Motor neuron (in vitro differentiated cells): ENCODE measurements around the gene ALX4. TPM values are rescaled to one million over a fixed set of nuclear protein-coding genes. Genes with fewer than 3 reads are reported as not detected.

Experiments used
- ATAC-seq, 8 experiments: fragments of 200-7000 bp; cut with Tn5 transposase; replicated peaks in 6 of 8; 2 replicates each; pipeline ENCODE4 v1.8.0; 2021; ENCODE audit warnings: mild to moderate bottlenecking in 8 of 8, moderate library complexity in 8 of 8
- H3K27ac ChIP-seq, 2 donors: fragments of 250-450 bp; sonication (Bioruptor Pico); 2 replicates each; pipeline ENCODE4 v1.9.0; 2021; ENCODE audit warnings: antibody characterized with exemption in 2 of 2, mild to moderate bottlenecking in 2 of 2, moderate library complexity in 1 of 2
- H3K4me1 ChIP-seq, 2 donors: fragments of 250-450 bp; sonication (Bioruptor Pico); replicated peaks in 1 of 2; 2 replicates each; pipeline ENCODE4 v1.6.1; 2021; ENCODE audit warnings: antibody characterized with exemption in 2 of 2, mild to moderate bottlenecking in 2 of 2, moderate library complexity in 1 of 2
- H3K4me3 ChIP-seq, 5 donors: fragments of 250-450 bp; sonication (Bioruptor Pico); 2 replicates each; pipeline ENCODE4 v1.9.0; 2021; ENCODE audit warnings: antibody characterized with exemption in 5 of 5, mild to moderate bottlenecking in 5 of 5, moderate library complexity in 4 of 5
- WGBS, 10 experiments: fragments of 450-650 bp; shearing (Covaris generic); methylation state at CpG; one replicate each; pipeline ENCODE4 v1.0.0; 2022; 5-methylcytosine and 5-hydroxymethylcytosine counted together
- in situ Hi-C, 9 experiments: fragments of 400-800 bp; cut with MboI; loops; one replicate each; pipeline ENCODE4 v1.15.0; 2021; ENCODE audit warnings: low sequenced_read_pairs in 9 of 9, low pct_unique_long_range_greater_than_20kb in 2 of 9; ENCODE audit not compliant: unreplicated experiment in 9 of 9
- total RNA-seq, 8 experiments: library from RNA; unstranded; fragments of 300-600 nt; gene quantifications; 2 replicates each; pipeline versions ENCODE4 v1.2.3 to v1.2.4, GENCODE V29; 2022

ALX4 gene
- total RNA-seq, 8 experiments from 2014 or later: 0.08 to 4.2 (median 0.31) TPM

GRCh38 chr11:44229098-44229497 is 80.8 kb downstream of the ALX4 start:
- peak in 1 of 8 experiments; percentile 19 for ATAC-seq
- H3K4me3 ChIP-seq: no peak overlapping the region
- no peak overlapping the region for H3K27ac ChIP-seq
- no peaks in the 10 kb centered on the region for H3K4me1 ChIP-seq
- 82 to 100% (median 100%) methylated on average over 1 to 4 of the region's 4 CpGs; no CpG with 5 or more reads in 5 of the 10 experiments for whole genome bisulfite sequencing, 10 experiments
- in situ Hi-C loops: no loop called here

GRCh38 chr11:44228379-44228778 is 81.6 kb downstream of the ALX4 start:
- Histone ChIP-seq H3K4me1 (no peaks in the 10 kb centered on the region), H3K4me3 (no peak overlapping the region), H3K27ac (no peak overlapping the region)
- WGBS, 10 experiments: 78 to 100% (median 88%) methylated on average over 2 to 6 of the region's 6 CpGs; no CpG with 5 or more reads in 4 of the 10 experiments
- in situ Hi-C loops: no loop called here
- ATAC-seq: no peak

- Histone ChIP-seq H3K27ac (no peak overlapping the region), H3K4me1 (no peaks in the 10 kb centered on the region), H3K4me3 (no peak overlapping the region)
- peak in 1 of 8 experiments; percentile 67 for ATAC-seq
- in situ Hi-C loops: no loop called here
- 33 to 100% (median 76%) methylated on average over 1 to 4 of the region's 4 CpGs; no CpG with 5 or more reads in 3 of the 10 experiments for WGBS, 10 experiments
Measured at GRCh38 chr11:44226945-44227344, 83.0 kb downstream of the ALX4 start.

- no peaks in the 10 kb centered on the region for H3K4me1 ChIP-seq
- no peak overlapping the region for H3K27ac ChIP-seq
- ATAC-seq: peak in 1 of 8 experiments; percentile 84
- WGBS, 10 experiments: 0 to 80% (median 67%) methylated on average over 1 to 2 of the region's 2 CpGs; no CpG with 5 or more reads in 5 of the 10 experiments
- H3K4me3 ChIP-seq: no peak overlapping the region
- in situ Hi-C loops: no loop called here
Measured at GRCh38 chr11:44226490-44226889, 83.4 kb downstream of the ALX4 start.

GRCh38 chr11:44224867-44225501 is 85.0 kb downstream of the ALX4 start:
- H3K27ac ChIP-seq: no peak overlapping the region
- WGBS, 10 experiments: 75 to 100% (median 89%) methylated on average over 2 to 3 of the region's 3 CpGs; no CpG with 5 or more reads in 2 of the 10 experiments
- H3K4me1 ChIP-seq: no peaks in the 10 kb centered on the region
- no peak for ATAC-seq
- no peak overlapping the region for H3K4me3 ChIP-seq
- in situ Hi-C loops: no loop called here

GRCh38 chr11:44223238-44223637 is 86.7 kb downstream of the ALX4 start:
- H3K27ac ChIP-seq: no peak overlapping the region
- no peaks in the 10 kb centered on the region for H3K4me1 ChIP-seq
- no peak for ATAC-seq
- in situ Hi-C loops: no loop called here
- H3K4me3 ChIP-seq: no peak overlapping the region

GRCh38 chr11:44221992-44222391 is 87.9 kb downstream of the ALX4 start:
- 29 to 100% (median 100%) methylated on average over 1 to 2 of the region's 2 CpGs; no CpG with 5 or more reads in 4 of the 10 experiments for WGBS, 10 experiments
- in situ Hi-C loops: no loop called here
- no peak for ATAC-seq
- Histone ChIP-seq H3K4me1 (no peaks in the 10 kb centered on the region), H3K27ac (no peak overlapping the region), H3K4me3 (no peak overlapping the region)

- no peaks in the 10 kb centered on the region for H3K4me1 ChIP-seq
- 47 to 100% (median 78%) methylated on average over 1 to 3 of the region's 3 CpGs; no CpG with 5 or more reads in 5 of the 10 experiments for WGBS, 10 experiments
- in situ Hi-C loops: no loop called here
- ATAC-seq: no peak
- no peak overlapping the region for H3K4me3 ChIP-seq
- H3K27ac ChIP-seq: no peak overlapping the region
Measured at GRCh38 chr11:44221456-44221855, 88.5 kb downstream of the ALX4 start.

- H3K4me3 ChIP-seq: no peak overlapping the region
- ATAC-seq: no peak
- in situ Hi-C loops: no loop called here
- no peak overlapping the region for H3K27ac ChIP-seq
- 69 to 100% (median 85%) methylated on average over 1 to 3 of the region's 4 CpGs; no CpG with 5 or more reads in 2 of the 10 experiments for WGBS, 10 experiments
- no peaks in the 10 kb centered on the region for H3K4me1 ChIP-seq
Measured at GRCh38 chr11:44219830-44220796, 89.8 kb downstream of the ALX4 start.

- no peak for ATAC-seq
- Histone ChIP-seq H3K27ac (no peak overlapping the region), H3K4me3 (no peak overlapping the region), H3K4me1 (no peaks in the 10 kb centered on the region)
- in situ Hi-C loops: no loop called here
- 50 to 100% (median 100%) methylated on average over 1 of the region's 1 CpG; no CpG with 5 or more reads in 3 of the 10 experiments for WGBS, 10 experiments
Measured at GRCh38 chr11:44217432-44217831, 92.5 kb downstream of the ALX4 start.

GRCh38 chr11:44213148-44213547 is 96.8 kb downstream of the ALX4 start:
- in situ Hi-C loops: no loop called here
- WGBS, 10 experiments: 82 to 100% (median 100%) methylated on average over 1 of the region's 1 CpG; no CpG with 5 or more reads in 1 of the 10 experiments

GRCh38 chr11:44212128-44212527 is 97.8 kb downstream of the ALX4 start:
- WGBS, 10 experiments: 92 to 100% (median 98%) methylated on average over 1 to 6 of the region's 6 CpGs; no CpG with 5 or more reads in 1 of the 10 experiments
- ATAC-seq: no peak
- no peak overlapping the region for H3K27ac ChIP-seq

More at GRCh38 chr11:44213148-44213547, 96.8 kb downstream of the ALX4 start:
- no peak for ATAC-seq
- peaks cover 0 to 2% of the 10 kb centered on the region in 2 donors for H3K4me1 ChIP-seq
- no peak overlapping the region for H3K27ac ChIP-seq
- H3K4me3 ChIP-seq: no peak overlapping the region

More at GRCh38 chr11:44212128-44212527, 97.8 kb downstream of the ALX4 start:
- in situ Hi-C loops: no loop called here
- Histone ChIP-seq H3K4me1 (peaks cover 0 to 9% of the 10 kb centered on the region in 2 donors), H3K4me3 (no peak overlapping the region)
